Activated T-cell treated with anti-CD3 and anti-CD28 coated beads, Interleukin-2, amount 50 U/mL, for 1 hour (primary cell): Measurements from ENCODE around the gene BRINP2.

Source experiments
- DNase-seq: peaks from one replicate; pipeline ENCODE4 v3.0.0-alpha.2; 2020

Gene BRINP2

GRCh38 chr1:177329871-177330270 lies 159.1 kb downstream of the BRINP2 start:
- DNase-seq = no peak
